H1 (cell line): ENCODE results near the gene STRADB.
"Not testable (repeated sequence)": the region's sequence is repeated elsewhere in the genome, so short reads cannot be mapped to it uniquely, and the experiment has no call there.

Source experiments
- CBX8 ChIP-seq: fragments of 300-800, 300-1000 bp; sonication (generic); IDR thresholded peaks from 2 replicates; pipeline ENCODE4 v1.7.1; 2016; ENCODE audit warnings: low read depth, low read length, borderline replicate concordance
- FOSL1 ChIP-seq: IDR thresholded peaks from 2 replicates; pipeline ENCODE4 v1.6.1; 2011; ENCODE audit warnings: mild to moderate bottlenecking, low read depth, low read length, moderate library complexity; ENCODE audit not compliant: insufficient read depth
- GABPA ChIP-seq: IDR thresholded peaks from 2 replicates; pipeline ENCODE4 v1.6.1; 2011; ENCODE audit warnings: mild to moderate bottlenecking, low read length, moderate library complexity, borderline replicate concordance; ENCODE audit not compliant: insufficient read depth
- HDAC6 ChIP-seq: IDR thresholded peaks from one replicate; pipeline ENCODE4 v1.7.1; 2012; ENCODE audit warnings: low read depth, mild to moderate bottlenecking, inconsistent platforms, low read length, moderate library complexity
- JUN ChIP-seq: IDR thresholded peaks from 2 replicates; pipeline ENCODE4 v1.6.1; 2011; ENCODE audit warnings: low read depth, mild to moderate bottlenecking, improper control_type of control experiment, low read length
- JUND ChIP-seq: IDR thresholded peaks from 2 replicates; pipeline ENCODE4 v1.6.1; 2011; ENCODE audit warnings: mild to moderate bottlenecking, improper control_type of control experiment, low read length
- MAX ChIP-seq: IDR thresholded peaks from 2 replicates; pipeline ENCODE4 v1.6.1; 2012; ENCODE audit warnings: inconsistent platforms
- POLR2A ChIP-seq, 2 experiments: IDR thresholded peaks; 1 replicate in 1 of 2; 2 replicates in 1 of 2; pipeline ENCODE4 v1.6.1; 2011; ENCODE audit warnings: low read depth in 2 of 2, low read length in 2 of 2, mild to moderate bottlenecking in 2 of 2; ENCODE audit errors: control extremely low read depth in 1 of 2
- SAP30 ChIP-seq: fragments of 300-600 bp; sonication (generic); IDR thresholded peaks from 2 replicates; pipeline ENCODE4 v1.7.1; 2012; ENCODE audit warnings: low read length, moderate library complexity, mild to moderate bottlenecking, inconsistent platforms; ENCODE audit not compliant: insufficient read depth, insufficient replicate concordance
- SUZ12 ChIP-seq: fragments of 200-600 bp; sonication (generic); IDR thresholded peaks from 2 replicates; pipeline ENCODE4 v1.6.1; 2012; ENCODE audit warnings: mild to moderate bottlenecking, inconsistent platforms, low read length, moderate library complexity, mixed read lengths
- TBP ChIP-seq: IDR thresholded peaks from 2 replicates; pipeline ENCODE4 v1.6.1; 2011; ENCODE audit warnings: low read depth, low read length, improper control_type of control experiment
- YY1 ChIP-seq: IDR thresholded peaks from 2 replicates; pipeline ENCODE4 v1.6.1; 2011; ENCODE audit warnings: low read depth, mild to moderate bottlenecking, low read length

- not testable (repeated sequence) for TF ChIP-seq GABPA; TBP; JUN; CBX8; SAP30; YY1; MAX; JUND; POLR2A (IDR thresholded peaks at IDR 0.05; ENCODE audit: control extremely low read depth in 1 of 2, low read depth in 2 of 2, low read length in 2 of 2); FOSL1; SUZ12; HDAC6
Observed at GRCh38 chr2:201483758-201484157, 32.2 kb downstream of the STRADB start.
